ENCODE results near the gene OR9Q1. TPM values are rescaled to one million over a fixed set of nuclear protein-coding genes. Genes with fewer than 3 reads are reported as not detected.

OR9Q1 gene, protein sequence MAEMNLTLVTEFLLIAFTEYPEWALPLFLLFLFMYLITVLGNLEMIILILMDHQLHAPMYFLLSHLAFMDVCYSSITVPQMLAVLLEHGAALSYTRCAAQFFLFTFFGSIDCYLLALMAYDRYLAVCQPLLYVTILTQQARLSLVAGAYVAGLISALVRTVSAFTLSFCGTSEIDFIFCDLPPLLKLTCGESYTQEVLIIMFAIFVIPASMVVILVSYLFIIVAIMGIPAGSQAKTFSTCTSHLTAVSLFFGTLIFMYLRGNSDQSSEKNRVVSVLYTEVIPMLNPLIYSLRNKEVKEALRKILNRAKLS
- polyA plus RNA-seq (not detected in 2 replicates), polyA minus RNA-seq (not detected in 2 replicates)

DNA sequence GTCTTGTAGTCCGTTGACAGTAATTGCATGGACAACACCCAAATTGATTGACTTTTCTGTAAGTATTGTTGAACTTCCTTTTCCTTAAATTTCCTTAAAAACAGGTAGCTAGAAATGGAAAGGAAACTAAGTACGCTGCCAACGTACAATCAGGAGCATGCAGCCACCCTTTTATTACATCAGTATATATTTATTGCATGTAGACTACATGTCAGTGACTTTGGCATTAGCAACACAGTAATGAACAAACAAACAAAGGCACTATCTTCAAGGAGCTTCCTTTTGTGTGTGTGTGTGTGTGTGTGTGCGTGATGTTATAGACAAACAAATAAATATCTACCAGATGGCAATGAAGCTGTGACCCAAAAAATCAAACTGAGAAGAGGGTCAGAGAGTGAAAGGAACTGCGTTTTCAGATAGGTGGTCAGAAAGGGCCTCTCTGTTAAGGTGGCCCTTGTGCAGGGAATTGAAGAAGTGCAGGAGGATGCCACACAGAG lies at the start of gene OR9Q1:
Gene OR9Q1 (plus strand): TSS at position 447 of the 497 bp plus-strand sequence. CDS start 155,564 bp downstream, outside the sequence.
- no peaks in the 10 kb centered on the region for H3K9me2 ChIP-seq (ENCODE audit: insufficient read depth, low read length)
- H2AFZ ChIP-seq (ENCODE audit: low read depth, low read length), result no peak within 1 kb of the TSS
- H4K20me1 ChIP-seq (ENCODE audit: insufficient read depth), result no peaks in the 10 kb centered on the region
- H3K27ac ChIP-seq (ENCODE audit: low read length), result no peak within 1 kb of the TSS
- H3K9me3 ChIP-seq (ENCODE audit: low read length), result no peaks in the 10 kb centered on the region
- H3K4me3 ChIP-seq (ENCODE audit: low read length), result no peak within 1 kb of the TSS
- no peaks in the 10 kb centered on the region for H3K27me3 ChIP-seq (ENCODE audit: insufficient read depth, low read depth, low read length)
- H3K9ac ChIP-seq (ENCODE audit: low read length), result no peak within 1 kb of the TSS
- no peaks in the 10 kb centered on the region for H3F3A ChIP-seq (ENCODE audit: insufficient read depth, low read length, poor library complexity, severe bottlenecking)
- TF ChIP-seq MXI1 (conservative IDR thresholded peaks at IDR 0.05; ENCODE audit: poor library complexity, severe bottlenecking), result no peak
- TF ChIP-seq, protein P1, sequence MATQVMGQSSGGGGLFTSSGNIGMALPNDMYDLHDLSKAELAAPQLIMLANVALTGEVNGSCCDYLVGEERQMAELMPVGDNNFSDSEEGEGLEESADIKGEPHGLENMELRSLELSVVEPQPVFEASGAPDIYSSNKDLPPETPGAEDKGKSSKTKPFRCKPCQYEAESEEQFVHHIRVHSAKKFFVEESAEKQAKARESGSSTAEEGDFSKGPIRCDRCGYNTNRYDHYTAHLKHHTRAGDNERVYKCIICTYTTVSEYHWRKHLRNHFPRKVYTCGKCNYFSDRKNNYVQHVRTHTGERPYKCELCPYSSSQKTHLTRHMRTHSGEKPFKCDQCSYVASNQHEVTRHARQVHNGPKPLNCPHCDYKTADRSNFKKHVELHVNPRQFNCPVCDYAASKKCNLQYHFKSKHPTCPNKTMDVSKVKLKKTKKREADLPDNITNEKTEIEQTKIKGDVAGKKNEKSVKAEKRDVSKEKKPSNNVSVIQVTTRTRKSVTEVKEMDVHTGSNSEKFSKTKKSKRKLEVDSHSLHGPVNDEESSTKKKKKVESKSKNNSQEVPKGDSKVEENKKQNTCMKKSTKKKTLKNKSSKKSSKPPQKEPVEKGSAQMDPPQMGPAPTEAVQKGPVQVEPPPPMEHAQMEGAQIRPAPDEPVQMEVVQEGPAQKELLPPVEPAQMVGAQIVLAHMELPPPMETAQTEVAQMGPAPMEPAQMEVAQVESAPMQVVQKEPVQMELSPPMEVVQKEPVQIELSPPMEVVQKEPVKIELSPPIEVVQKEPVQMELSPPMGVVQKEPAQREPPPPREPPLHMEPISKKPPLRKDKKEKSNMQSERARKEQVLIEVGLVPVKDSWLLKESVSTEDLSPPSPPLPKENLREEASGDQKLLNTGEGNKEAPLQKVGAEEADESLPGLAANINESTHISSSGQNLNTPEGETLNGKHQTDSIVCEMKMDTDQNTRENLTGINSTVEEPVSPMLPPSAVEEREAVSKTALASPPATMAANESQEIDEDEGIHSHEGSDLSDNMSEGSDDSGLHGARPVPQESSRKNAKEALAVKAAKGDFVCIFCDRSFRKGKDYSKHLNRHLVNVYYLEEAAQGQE (IDR thresholded peaks at IDR 0.05; ENCODE audit: borderline replicate concordance), result no peak
- no peaks in the 10 kb centered on the region for H3K36me3 ChIP-seq (ENCODE audit: insufficient read depth, low read length)
- no peaks in the 10 kb centered on the region for H3K79me2 ChIP-seq (replicated peaks; ENCODE audit: insufficient read depth, low read length)
- no peak within 1 kb of the TSS for H3K4me2 ChIP-seq (ENCODE audit: low read length)

DNA sequence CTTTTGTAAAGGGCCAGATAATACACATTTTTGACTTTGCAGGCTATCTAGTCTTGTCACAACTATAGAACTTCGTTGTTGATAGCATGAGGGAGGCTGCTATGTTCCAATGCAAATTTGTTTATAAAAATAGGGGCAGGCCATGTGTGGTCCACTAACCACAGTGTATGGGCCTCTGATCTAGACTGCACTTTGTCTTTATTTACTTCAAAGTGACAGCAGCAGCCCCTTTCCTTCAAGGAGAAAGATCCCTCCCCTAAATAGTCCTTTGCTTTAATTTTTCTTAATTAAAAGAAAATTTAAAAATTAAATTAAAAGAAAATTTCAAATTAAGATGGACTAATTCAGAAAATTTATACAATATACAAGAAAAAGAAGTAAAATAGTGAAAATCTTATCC lies 49.5 kb upstream of the OR9Q1 start:
- Histone ChIP-seq H3K4me2 (ENCODE audit: low read length) (no peak overlapping the region), H3K9me3 (ENCODE audit: low read length) (no peaks in the 10 kb centered on the region), H3K36me3 (ENCODE audit: insufficient read depth, low read length) (no peaks in the 10 kb centered on the region), H3K9ac (ENCODE audit: low read length) (no peak overlapping the region), H3F3A (ENCODE audit: insufficient read depth, low read length, poor library complexity, severe bottlenecking) (no peaks in the 10 kb centered on the region), H3K27me3 (ENCODE audit: insufficient read depth, low read depth, low read length) (no peaks in the 10 kb centered on the region), H3K79me2 (replicated peaks; ENCODE audit: insufficient read depth, low read length) (no peaks in the 10 kb centered on the region), H4K20me1 (ENCODE audit: insufficient read depth) (no peaks in the 10 kb centered on the region), H3K27ac (ENCODE audit: low read length) (no peak overlapping the region), H3K4me3 (ENCODE audit: low read length) (no peak overlapping the region), H3K9me2 (ENCODE audit: insufficient read depth, low read length) (no peaks in the 10 kb centered on the region), H2AFZ (ENCODE audit: low read depth, low read length) (no peak overlapping the region)
- TF ChIP-seq EP300 (conservative IDR thresholded peaks at IDR 0.05; ENCODE audit: poor library complexity, severe bottlenecking) (no peak), EZH2 (IDR thresholded peaks at IDR 0.05; ENCODE audit: borderline replicate concordance, insufficient read depth, low read length, poor library complexity, severe bottlenecking) (no peak), RAD21 (conservative IDR thresholded peaks at IDR 0.05) (no peak), MXI1 (conservative IDR thresholded peaks at IDR 0.05; ENCODE audit: poor library complexity, severe bottlenecking) (no peak), TAF1 (IDR thresholded peaks at IDR 0.05; ENCODE audit: low read depth) (no peak), SMC3 (conservative IDR thresholded peaks at IDR 0.05; ENCODE audit: poor library complexity) (no peak), POLR2AphosphoS5 (IDR thresholded peaks at IDR 0.05) (no peak)
- TF ChIP-seq, protein P2, sequence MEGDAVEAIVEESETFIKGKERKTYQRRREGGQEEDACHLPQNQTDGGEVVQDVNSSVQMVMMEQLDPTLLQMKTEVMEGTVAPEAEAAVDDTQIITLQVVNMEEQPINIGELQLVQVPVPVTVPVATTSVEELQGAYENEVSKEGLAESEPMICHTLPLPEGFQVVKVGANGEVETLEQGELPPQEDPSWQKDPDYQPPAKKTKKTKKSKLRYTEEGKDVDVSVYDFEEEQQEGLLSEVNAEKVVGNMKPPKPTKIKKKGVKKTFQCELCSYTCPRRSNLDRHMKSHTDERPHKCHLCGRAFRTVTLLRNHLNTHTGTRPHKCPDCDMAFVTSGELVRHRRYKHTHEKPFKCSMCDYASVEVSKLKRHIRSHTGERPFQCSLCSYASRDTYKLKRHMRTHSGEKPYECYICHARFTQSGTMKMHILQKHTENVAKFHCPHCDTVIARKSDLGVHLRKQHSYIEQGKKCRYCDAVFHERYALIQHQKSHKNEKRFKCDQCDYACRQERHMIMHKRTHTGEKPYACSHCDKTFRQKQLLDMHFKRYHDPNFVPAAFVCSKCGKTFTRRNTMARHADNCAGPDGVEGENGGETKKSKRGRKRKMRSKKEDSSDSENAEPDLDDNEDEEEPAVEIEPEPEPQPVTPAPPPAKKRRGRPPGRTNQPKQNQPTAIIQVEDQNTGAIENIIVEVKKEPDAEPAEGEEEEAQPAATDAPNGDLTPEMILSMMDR (IDR thresholded peaks at IDR 0.05; ENCODE audit: poor library complexity, severe bottlenecking), result no peak
- TF ChIP-seq, protein P1 (IDR thresholded peaks at IDR 0.05; ENCODE audit: borderline replicate concordance), result no peak

Measured in neural cell (in vitro differentiated cells).